GM06990 (cell line): ENCODE data around the gene TPPP.

Experiments used
- DNase-seq: peaks from one replicate; pipeline ENCODE4 v3.0.0-alpha.2; 2011; ENCODE audit not compliant: insufficient read length; ENCODE audit errors: extremely low read depth
- H3K27me3 ChIP-seq: replicated peaks from 2 replicates; pipeline ENCODE4 v1.6.0; 2011; ENCODE audit warnings: low read length; ENCODE audit not compliant: control insufficient read depth, insufficient read depth
- H3K36me3 ChIP-seq: 2 replicates; pipeline ENCODE4 v1.5.1; 2011; ENCODE audit warnings: low read length; ENCODE audit not compliant: control insufficient read depth, insufficient read depth
- H3K4me3 ChIP-seq: replicated peaks from 2 replicates; pipeline ENCODE4 v1.5.1; 2011; ENCODE audit warnings: low read depth, mild to moderate bottlenecking, control low read depth, low read length
- CTCF ChIP-seq: IDR thresholded peaks from 2 replicates; pipeline ENCODE4 v1.5.1; 2011; ENCODE audit warnings: low read length, control low read depth, mild to moderate bottlenecking, inconsistent platforms; ENCODE audit not compliant: insufficient read depth, poor library complexity, severe bottlenecking

The TPPP gene

GRCh38 chr5:610744-611730, 82.1 kb downstream of the TPPP start:
- Histone ChIP-seq H3K4me3 (peak overlapping the region; percentile 87), H3K27me3 (no peaks in the 10 kb centered on the region), H3K36me3 (no peaks in the 10 kb centered on the region)
- no peak for DNase-seq
- TF ChIP-seq CTCF = no peak

GRCh38 chr5:610011-610743, 83.0 kb downstream of the TPPP start:
- no peaks in the 10 kb centered on the region for H3K36me3 ChIP-seq
- no peaks in the 10 kb centered on the region for H3K27me3 ChIP-seq
- DNase-seq = no peak
- no peak for TF ChIP-seq CTCF
- no peak overlapping the region for H3K4me3 ChIP-seq
